IPS-18a (cell line): ENCODE results near the gene KATNA1.

Experiments
- H3K27ac ChIP-seq: one replicate; pipeline ENCODE4 v1.5.1; 2013; ENCODE audit warnings: low read length
- H3K27me3 ChIP-seq: one replicate; pipeline ENCODE4 v1.6.1; 2013; ENCODE audit warnings: mild to moderate bottlenecking, low read length; ENCODE audit not compliant: control insufficient read depth, insufficient read depth
- H3K36me3 ChIP-seq: one replicate; pipeline ENCODE4 v1.6.1; 2013; ENCODE audit warnings: low read depth, low read length; ENCODE audit not compliant: control insufficient read depth
- H3K4me1 ChIP-seq: one replicate; pipeline ENCODE4 v1.6.1; 2013; ENCODE audit warnings: low read depth, low read length; ENCODE audit not compliant: control insufficient read depth
- H3K4me3 ChIP-seq: one replicate; pipeline ENCODE4 v1.5.1; 2013; ENCODE audit warnings: low read length
- H3K9ac ChIP-seq: one replicate; pipeline ENCODE4 v1.6.1; 2013; ENCODE audit warnings: mild to moderate bottlenecking, low read length, moderate library complexity
- H3K9me3 ChIP-seq: one replicate; pipeline ENCODE4 v1.6.1; 2013; ENCODE audit warnings: low read depth, low read length; ENCODE audit not compliant: control insufficient read depth

The KATNA1 gene

GRCh38 chr6:149660028-149660427, 11.5 kb upstream of the KATNA1 start:
- no peak overlapping the region for H3K9ac ChIP-seq
- peaks cover 26% of the 10 kb centered on the region for H3K36me3 ChIP-seq
- no peaks in the 10 kb centered on the region for H3K4me1 ChIP-seq
- no peak overlapping the region for H3K4me3 ChIP-seq
- H3K27ac ChIP-seq, result no peak overlapping the region
- no peaks in the 10 kb centered on the region for H3K9me3 ChIP-seq
- no peaks in the 10 kb centered on the region for H3K27me3 ChIP-seq

- Histone ChIP-seq H3K4me3 (no peak overlapping the region), H3K36me3 (peaks cover 12% of the 10 kb centered on the region), H3K4me1 (no peaks in the 10 kb centered on the region)
Observed at GRCh38 chr6:149657441-149657840, 8.9 kb upstream of the KATNA1 start.

GRCh38 chr6:149651056-149651455, 2.5 kb upstream of the KATNA1 start:
- no peak overlapping the region for H3K9ac ChIP-seq
- H3K27ac ChIP-seq, result no peak overlapping the region
- H3K27me3 ChIP-seq, result peaks cover 13% of the 10 kb centered on the region
- H3K9me3 ChIP-seq, result no peaks in the 10 kb centered on the region
- peaks cover 6% of the 10 kb centered on the region for H3K4me1 ChIP-seq
- no peaks in the 10 kb centered on the region for H3K36me3 ChIP-seq
- H3K4me3 ChIP-seq, result no peak overlapping the region

More at GRCh38 chr6:149657441-149657840, 8.9 kb upstream of the KATNA1 start:
- H3K27ac ChIP-seq, result no peak overlapping the region
- H3K9me3 ChIP-seq, result no peaks in the 10 kb centered on the region
- no peak overlapping the region for H3K9ac ChIP-seq
- H3K27me3 ChIP-seq, result no peaks in the 10 kb centered on the region

- Histone ChIP-seq H3K36me3 (no peaks in the 10 kb centered on the region), H3K9ac (peak overlapping the region; percentile 20), H3K4me1 (peaks cover 6% of the 10 kb centered on the region), H3K4me3 (peak overlapping the region; percentile 85), H3K27ac (no peak overlapping the region), H3K9me3 (no peaks in the 10 kb centered on the region), H3K27me3 (peaks cover 13% of the 10 kb centered on the region)
Observed at GRCh38 chr6:149646599-149646998, 1.9 kb downstream of the KATNA1 start.

GRCh38 chr6:149642829-149643580, 5.5 kb downstream of the KATNA1 start:
- Histone ChIP-seq H3K27ac (no peak overlapping the region), H3K9me3 (no peaks in the 10 kb centered on the region), H3K36me3 (no peaks in the 10 kb centered on the region), H3K9ac (no peak overlapping the region), H3K4me3 (no peak overlapping the region), H3K4me1 (peaks cover 3% of the 10 kb centered on the region), H3K27me3 (peaks cover 13% of the 10 kb centered on the region)

- no peak overlapping the region for H3K9ac ChIP-seq
- no peaks in the 10 kb centered on the region for H3K4me1 ChIP-seq
- H3K36me3 ChIP-seq, result peaks cover 4% of the 10 kb centered on the region
- no peak overlapping the region for H3K27ac ChIP-seq
- no peak overlapping the region for H3K4me3 ChIP-seq
- H3K27me3 ChIP-seq, result no peaks in the 10 kb centered on the region
- no peaks in the 10 kb centered on the region for H3K9me3 ChIP-seq
Observed at GRCh38 chr6:149636124-149636523, 12.4 kb downstream of the KATNA1 start.

- H3K9ac ChIP-seq, result no peak overlapping the region
- H3K36me3 ChIP-seq, result peaks cover 4% of the 10 kb centered on the region
- no peaks in the 10 kb centered on the region for H3K9me3 ChIP-seq
- H3K27ac ChIP-seq, result no peak overlapping the region
- no peak overlapping the region for H3K4me3 ChIP-seq
- no peaks in the 10 kb centered on the region for H3K27me3 ChIP-seq
- H3K4me1 ChIP-seq, result no peaks in the 10 kb centered on the region
Observed at GRCh38 chr6:149634315-149634714, 14.2 kb downstream of the KATNA1 start.

- Histone ChIP-seq H3K9ac (no peak overlapping the region), H3K36me3 (peaks cover 4% of the 10 kb centered on the region), H3K27ac (no peak overlapping the region), H3K4me3 (no peak overlapping the region), H3K9me3 (no peaks in the 10 kb centered on the region), H3K4me1 (no peaks in the 10 kb centered on the region), H3K27me3 (no peaks in the 10 kb centered on the region)
Observed at GRCh38 chr6:149628875-149629510, 19.5 kb downstream of the KATNA1 start.

GRCh38 chr6:149627672-149628071, 20.8 kb downstream of the KATNA1 start:
- no peak overlapping the region for H3K9ac ChIP-seq
- H3K9me3 ChIP-seq, result no peaks in the 10 kb centered on the region
- no peaks in the 10 kb centered on the region for H3K4me1 ChIP-seq
- peaks cover 3% of the 10 kb centered on the region for H3K36me3 ChIP-seq
- H3K4me3 ChIP-seq, result no peak overlapping the region
- H3K27me3 ChIP-seq, result no peaks in the 10 kb centered on the region
- no peak overlapping the region for H3K27ac ChIP-seq

GRCh38 chr6:149615805-149616204, 32.7 kb downstream of the KATNA1 start:
- no peaks in the 10 kb centered on the region for H3K4me1 ChIP-seq
- no peaks in the 10 kb centered on the region for H3K27me3 ChIP-seq
- H3K27ac ChIP-seq, result no peak overlapping the region
- H3K9ac ChIP-seq, result no peak overlapping the region
- no peak overlapping the region for H3K4me3 ChIP-seq
- no peaks in the 10 kb centered on the region for H3K9me3 ChIP-seq
- no peaks in the 10 kb centered on the region for H3K36me3 ChIP-seq

GRCh38 chr6:149614337-149614736, 34.2 kb downstream of the KATNA1 start:
- no peaks in the 10 kb centered on the region for H3K27me3 ChIP-seq
- H3K4me1 ChIP-seq, result no peaks in the 10 kb centered on the region
- no peaks in the 10 kb centered on the region for H3K36me3 ChIP-seq
- no peaks in the 10 kb centered on the region for H3K9me3 ChIP-seq
- no peak overlapping the region for H3K4me3 ChIP-seq
- H3K9ac ChIP-seq, result no peak overlapping the region
- H3K27ac ChIP-seq, result no peak overlapping the region
